Uterus (tissue), 4 donors: ENCODE measurements around the gene ATAD2B. TPM values are rescaled to one million over a fixed set of nuclear protein-coding genes. Genes with fewer than 3 reads are reported as not detected.

Experiments used
- DNase-seq, 2 donors: peaks; one replicate each; pipeline ENCODE4 v3.0.0-alpha.2; 2019 to 2020
- H3K27ac ChIP-seq, 2 donors: fragments of 200-600 bp; sonication (generic); 1 replicate in 1 of 2; 2 replicates in 1 of 2; pipeline ENCODE4 v1.5.1; 2016 to 2018
- H3K27me3 ChIP-seq, 2 donors: fragments of 200-600 bp; sonication (generic); one replicate each; pipeline ENCODE4 v1.5.1; 2018 to 2019; ENCODE audit warnings: control low read depth in 1 of 2
- H3K36me3 ChIP-seq, 2 donors: fragments of 200-600 bp; sonication (generic); one replicate each; pipeline ENCODE4 v1.5.1; 2019; ENCODE audit warnings: control low read depth in 1 of 2
- H3K4me1 ChIP-seq, 2 donors: fragments of 200-600 bp; sonication (generic); one replicate each; pipeline ENCODE4 v1.5.1; 2018 to 2019; ENCODE audit warnings: control low read depth in 1 of 2
- H3K4me3 ChIP-seq, 2 donors: fragments of 200-600 bp; sonication (generic); 1 replicate in 1 of 2; 2 replicates in 1 of 2; pipeline ENCODE4 v1.5.1; 2018 to 2019; ENCODE audit warnings: mild to moderate bottlenecking in 1 of 2
- H3K9me3 ChIP-seq, 2 donors: fragments of 200-600 bp; sonication (generic); one replicate each; pipeline ENCODE4 v1.5.1; 2019; ENCODE audit warnings: control low read depth in 1 of 2
- POLR2A ChIP-seq, 2 donors: fragments of 450-650 bp; IDR thresholded peaks; one replicate each; pipeline ENCODE4 v1.6.1; 2016; ENCODE audit warnings: antibody characterized with exemption in 2 of 2, mild to moderate bottlenecking in 1 of 2, moderate library complexity in 1 of 2
- intact Hi-C: fragments of 100-400 bp; cut with DNase I; formaldehyde crosslinking; loops from one replicate; pipeline ENCODE4 v1.15.1; 2023; ENCODE audit warnings: low total_unique reads
- total RNA-seq, 4 donors: library from RNA; depleted of rRNA in 3 of 4; stranded (reverse); fragments of >200 nt in 3 of 4; gene quantifications; one replicate each; pipeline versions ENCODE4 v1.1.0 to v1.2.4, GENCODE V29; 2014 to 2023
- TF ChIP-seq, protein P1 (sequence below), 4 experiments: fragments of 200-600 bp in 2 of 4; fragments of 450-650 bp in 2 of 4; sonication (generic) in 2 of 4; IDR thresholded peaks; one replicate each; pipeline ENCODE4 v1.5.1; 2016 to 2019; ENCODE audit warnings: antibody characterized with exemption in 4 of 4, mild to moderate bottlenecking in 2 of 4, moderate library complexity in 1 of 4
- donor health status: DM: yes; HTN: yes; CAD: no.

Gene ATAD2B
- total RNA-seq, 4 donors from 2014 or later = 14.1 to 67.5 (median 32.3) TPM

DNA sequence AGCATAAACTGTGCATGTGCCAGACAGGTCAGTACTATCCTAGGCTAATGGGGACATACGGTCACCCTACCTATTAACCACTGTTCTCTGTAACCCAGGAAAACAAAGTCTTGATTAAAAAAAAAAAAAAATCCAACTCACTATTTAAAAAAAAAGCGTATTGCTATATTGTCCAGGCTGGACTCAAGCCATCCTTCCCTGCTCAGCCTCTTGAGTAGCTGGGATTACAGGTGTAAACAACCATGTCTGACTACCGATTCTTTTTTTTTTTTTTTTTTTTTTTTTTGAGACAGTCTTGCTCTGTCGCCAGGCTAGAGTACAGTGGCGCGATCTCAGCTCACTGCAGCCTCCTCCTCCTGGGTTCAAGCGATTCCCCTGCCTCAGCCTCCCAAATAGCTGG, 11.6 kb downstream of the ATAD2B start:
- Histone ChIP-seq H3K9me3 (no peaks in the 10 kb centered on the region), H3K27ac (no peak overlapping the region), H3K4me3 (no peak overlapping the region), H3K27me3 (no peaks in the 10 kb centered on the region), H3K4me1 (no peaks in the 10 kb centered on the region), H3K36me3 (no peaks in the 10 kb centered on the region)
- DNase-seq = no peak
- intact Hi-C loops = no loop called here
- TF ChIP-seq, protein P1, sequence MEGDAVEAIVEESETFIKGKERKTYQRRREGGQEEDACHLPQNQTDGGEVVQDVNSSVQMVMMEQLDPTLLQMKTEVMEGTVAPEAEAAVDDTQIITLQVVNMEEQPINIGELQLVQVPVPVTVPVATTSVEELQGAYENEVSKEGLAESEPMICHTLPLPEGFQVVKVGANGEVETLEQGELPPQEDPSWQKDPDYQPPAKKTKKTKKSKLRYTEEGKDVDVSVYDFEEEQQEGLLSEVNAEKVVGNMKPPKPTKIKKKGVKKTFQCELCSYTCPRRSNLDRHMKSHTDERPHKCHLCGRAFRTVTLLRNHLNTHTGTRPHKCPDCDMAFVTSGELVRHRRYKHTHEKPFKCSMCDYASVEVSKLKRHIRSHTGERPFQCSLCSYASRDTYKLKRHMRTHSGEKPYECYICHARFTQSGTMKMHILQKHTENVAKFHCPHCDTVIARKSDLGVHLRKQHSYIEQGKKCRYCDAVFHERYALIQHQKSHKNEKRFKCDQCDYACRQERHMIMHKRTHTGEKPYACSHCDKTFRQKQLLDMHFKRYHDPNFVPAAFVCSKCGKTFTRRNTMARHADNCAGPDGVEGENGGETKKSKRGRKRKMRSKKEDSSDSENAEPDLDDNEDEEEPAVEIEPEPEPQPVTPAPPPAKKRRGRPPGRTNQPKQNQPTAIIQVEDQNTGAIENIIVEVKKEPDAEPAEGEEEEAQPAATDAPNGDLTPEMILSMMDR (IDR thresholded peaks at IDR 0.05) = no peak
- TF ChIP-seq POLR2A (IDR thresholded peaks at IDR 0.05) = no peak

GRCh38 chr2:23912054-23912453, 14.9 kb downstream of the ATAD2B start:
- H3K4me1 ChIP-seq = no peaks in the 10 kb centered on the region
- no peaks in the 10 kb centered on the region for H3K27me3 ChIP-seq
- no peaks in the 10 kb centered on the region for H3K9me3 ChIP-seq
- intact Hi-C loops = no loop called here
- H3K27ac ChIP-seq = no peak overlapping the region
- TF ChIP-seq, protein P1 (IDR thresholded peaks at IDR 0.05) = no peak
- TF ChIP-seq POLR2A (IDR thresholded peaks at IDR 0.05) = no peak
- no peak for DNase-seq
- H3K36me3 ChIP-seq = no peaks in the 10 kb centered on the region
- no peak overlapping the region for H3K4me3 ChIP-seq

DNA sequence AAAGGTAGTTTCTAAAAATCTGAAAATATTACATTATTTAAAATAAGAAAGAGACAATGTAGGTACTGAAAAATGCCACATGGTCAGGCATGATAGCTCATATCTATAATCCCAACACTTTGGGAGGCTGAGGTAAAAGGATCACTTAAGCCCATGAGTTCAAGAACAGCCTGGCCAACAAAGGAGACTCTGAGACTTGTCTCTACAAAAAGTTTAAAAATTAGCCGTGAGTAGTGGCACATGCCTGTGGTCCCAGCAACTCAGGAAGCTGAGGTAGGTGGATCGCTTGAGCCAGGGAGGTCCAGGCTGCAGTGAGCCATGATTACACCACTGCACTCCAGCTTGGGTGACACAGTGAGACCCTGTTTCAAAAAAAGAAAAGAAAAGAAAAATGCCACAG, 21.8 kb downstream of the ATAD2B start:
- intact Hi-C loops = no loop called here
- no peak overlapping the region for H3K4me3 ChIP-seq
- H3K27ac ChIP-seq = no peak overlapping the region
- no peaks in the 10 kb centered on the region for H3K9me3 ChIP-seq
- no peak for TF ChIP-seq POLR2A (IDR thresholded peaks at IDR 0.05)
- TF ChIP-seq, protein P1 (IDR thresholded peaks at IDR 0.05) = no peak
- H3K36me3 ChIP-seq = no peaks in the 10 kb centered on the region
- H3K27me3 ChIP-seq = no peaks in the 10 kb centered on the region
- H3K4me1 ChIP-seq = peaks cover 3 to 5% of the 10 kb centered on the region in 2 donors
- DNase-seq = no peak

- Histone ChIP-seq H3K9me3 (no peaks in the 10 kb centered on the region), H3K27me3 (no peaks in the 10 kb centered on the region), H3K36me3 (no peaks in the 10 kb centered on the region), H3K4me3 (no peak overlapping the region), H3K4me1 (peaks cover 3 to 5% of the 10 kb centered on the region in 2 donors), H3K27ac (no peak overlapping the region)
- TF ChIP-seq POLR2A (IDR thresholded peaks at IDR 0.05) = no peak
- TF ChIP-seq, protein P1 (IDR thresholded peaks at IDR 0.05) = no peak
- intact Hi-C loops = no loop called here
- DNase-seq = no peak
Observed at GRCh38 chr2:23904692-23905091, 22.2 kb downstream of the ATAD2B start.

GRCh38 chr2:23904215-23904614, 22.7 kb downstream of the ATAD2B start:
- no peak for DNase-seq
- H3K27ac ChIP-seq = no peak overlapping the region
- H3K4me3 ChIP-seq = no peak overlapping the region
- H3K36me3 ChIP-seq = no peaks in the 10 kb centered on the region
- no peaks in the 10 kb centered on the region for H3K9me3 ChIP-seq
- no peaks in the 10 kb centered on the region for H3K27me3 ChIP-seq
- H3K4me1 ChIP-seq = peaks cover 3 to 5% of the 10 kb centered on the region in 2 donors
- no peak for TF ChIP-seq POLR2A (IDR thresholded peaks at IDR 0.05)
- TF ChIP-seq, protein P1 (IDR thresholded peaks at IDR 0.05) = no peak
- intact Hi-C loops = no loop called here
